Activated CD8-positive, alpha-beta memory T cell treated with anti-CD3 and anti-CD28 coated beads, Interleukin-2, amount 10 ng/mL, durations not matched to agents 7 days and 5 days (primary cell): ENCODE results near the gene TUB. TPM values are rescaled to one million over a fixed set of nuclear protein-coding genes. Genes with fewer than 3 reads are reported as not detected.

Experiments
- ATAC-seq: fragments of 150-1000 bp; cut with Tn5 transposase; one replicate; pipeline ENCODE4 v1.10.0; 2021; ENCODE audit warnings: moderate library complexity
- CTCF ChIA-PET: fragments of 350-600 bp; sonication (Branson Sonifier 250); formaldehyde crosslinking; loops from one replicate; lab custom pipeline; 2021; ENCODE audit warnings: antibody characterized with exemption; lab: Charles Lee
- DNase-seq: peaks from one replicate; pipeline ENCODE4 v3.0.0-alpha.2; 2020
- H3K27ac Mint-ChIP-seq: one replicate; pipeline ENCODE4 v1.8.0; 2021; ENCODE audit warnings: mild to moderate bottlenecking, mixed read lengths
- H3K27me3 Mint-ChIP-seq: one replicate; pipeline ENCODE4 v1.8.0; 2021; ENCODE audit warnings: mixed read lengths
- H3K36me3 Mint-ChIP-seq: one replicate; pipeline ENCODE4 v1.8.0; 2021; ENCODE audit warnings: mild to moderate bottlenecking, mixed read lengths
- H3K4me1 Mint-ChIP-seq: one replicate; pipeline ENCODE4 v1.8.0; 2021; ENCODE audit warnings: mixed read lengths
- H3K4me3 Mint-ChIP-seq: one replicate; pipeline ENCODE4 v1.8.0; 2021; ENCODE audit warnings: mild to moderate bottlenecking, moderate library complexity, mixed read lengths
- H3K9me3 Mint-ChIP-seq: one replicate; pipeline ENCODE4 v1.8.0; 2022; ENCODE audit warnings: low read depth, mixed read lengths
- total RNA-seq, 2 experiments: library from RNA; stranded (reverse); gene quantifications; one replicate each; pipeline ENCODE4 v1.2.3, GENCODE V29; 2021

Gene TUB
- total RNA-seq, 2 experiments from 2014 or later: 0.07 to 0.09 TPM

DNA sequence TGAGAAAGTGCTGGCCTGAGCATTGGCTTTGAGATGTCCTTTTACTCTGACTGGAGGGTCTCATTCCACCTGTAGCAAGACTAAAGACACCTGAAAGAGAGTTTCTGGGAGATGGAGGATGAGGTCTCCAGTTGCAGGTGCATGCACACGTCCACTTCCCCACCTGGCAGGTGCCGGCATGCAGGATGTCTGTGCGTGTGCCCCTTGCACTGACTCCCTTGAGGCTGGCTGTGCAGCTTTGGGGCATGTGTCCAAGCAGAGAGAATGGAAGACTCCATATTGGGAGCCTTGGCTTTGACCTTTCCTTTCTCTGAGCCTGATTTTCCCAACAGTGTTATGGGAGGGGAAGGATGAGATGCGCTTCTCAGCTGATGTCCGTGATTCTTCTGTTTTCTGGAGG is 44.0 kb upstream of the TUB start:
- CTCF ChIA-PET: interaction anchor here (6.8 kb wide), 1 partner anchor 57 kb away, joined by 173 read pairs; no protein-coding TSS in a partner anchor
- no peak for ATAC-seq

GRCh38 chr11:8038393-8038792 is 42.6 kb upstream of the TUB start:
- ATAC-seq: no peak

More for the DNA sequence above, 44.0 kb upstream of the TUB start:
- no peak for DNase-seq
- H3K4me3 Mint-ChIP-seq: no peak overlapping the region
- H3K27me3 Mint-ChIP-seq: no peaks in the 10 kb centered on the region
- H3K36me3 Mint-ChIP-seq: no peaks in the 10 kb centered on the region
- no peaks in the 10 kb centered on the region for H3K9me3 Mint-ChIP-seq
- peaks cover 2% of the 10 kb centered on the region for H3K4me1 Mint-ChIP-seq
- no peak overlapping the region for H3K27ac Mint-ChIP-seq

DNA sequence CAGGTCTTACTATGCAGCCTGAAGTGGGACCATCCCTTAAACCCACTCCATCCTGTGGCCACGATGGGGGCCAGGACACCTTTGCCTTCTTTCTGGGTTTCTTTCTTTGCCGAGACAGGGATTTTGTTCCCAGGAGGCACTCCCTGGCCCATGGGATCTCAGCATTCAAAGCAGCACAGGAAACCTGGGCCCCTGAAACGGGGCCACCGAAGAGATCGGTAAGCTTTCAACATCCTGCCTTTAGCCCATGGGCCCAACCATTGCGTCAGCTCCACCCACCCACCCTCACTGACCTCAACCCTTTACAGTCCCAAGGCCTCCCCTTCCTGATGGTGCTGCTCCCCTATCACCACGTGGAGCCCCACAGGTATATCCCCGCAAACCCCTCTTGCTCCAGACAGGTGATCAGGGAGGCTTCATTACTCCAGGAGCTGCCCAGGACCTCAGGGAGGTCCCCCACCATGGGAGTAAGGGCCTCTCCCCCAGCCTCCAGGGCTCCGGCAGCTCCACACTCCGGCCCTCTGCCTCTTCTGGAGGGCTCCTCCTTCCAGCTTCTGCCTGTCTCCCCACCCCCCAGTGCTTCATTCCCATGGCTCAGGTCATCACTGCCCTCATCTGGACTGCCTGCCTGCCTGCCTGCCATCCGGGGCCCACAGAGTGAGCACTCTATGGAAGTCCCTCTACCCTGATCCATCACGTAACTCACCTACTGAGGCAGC is 42.0 kb upstream of the TUB start:
- no peaks in the 10 kb centered on the region for H3K9me3 Mint-ChIP-seq
- no peaks in the 10 kb centered on the region for H3K4me1 Mint-ChIP-seq
- no peaks in the 10 kb centered on the region for H3K36me3 Mint-ChIP-seq
- CTCF ChIA-PET: no interaction called here
- ATAC-seq (no peak), DNase-seq (peak; percentile 5)
- no peak overlapping the region for H3K4me3 Mint-ChIP-seq
- H3K27ac Mint-ChIP-seq: no peak overlapping the region
- peaks cover 10% of the 10 kb centered on the region for H3K27me3 Mint-ChIP-seq

More at GRCh38 chr11:8038393-8038792, 42.6 kb upstream of the TUB start:
- Mint-ChIP-seq H3K27ac (no peak overlapping the region), H3K27me3 (peaks cover 5% of the 10 kb centered on the region), H3K9me3 (no peaks in the 10 kb centered on the region), H3K36me3 (no peaks in the 10 kb centered on the region), H3K4me1 (no peaks in the 10 kb centered on the region), H3K4me3 (no peak overlapping the region)
- DNase-seq: peak; percentile 28
- CTCF ChIA-PET: interaction anchor here (6.8 kb wide), 1 partner anchor 56 kb away, joined by 173 read pairs; no protein-coding TSS in a partner anchor

GRCh38 chr11:8039530-8040260 is 41.3 kb upstream of the TUB start:
- DNase-seq (peak; percentile 31), ATAC-seq (no peak)
- Mint-ChIP-seq H3K36me3 (no peaks in the 10 kb centered on the region), H3K27ac (no peak overlapping the region), H3K9me3 (no peaks in the 10 kb centered on the region), H3K27me3 (peaks cover 15% of the 10 kb centered on the region), H3K4me1 (no peaks in the 10 kb centered on the region), H3K4me3 (no peak overlapping the region)
- CTCF ChIA-PET: no interaction called here

DNA sequence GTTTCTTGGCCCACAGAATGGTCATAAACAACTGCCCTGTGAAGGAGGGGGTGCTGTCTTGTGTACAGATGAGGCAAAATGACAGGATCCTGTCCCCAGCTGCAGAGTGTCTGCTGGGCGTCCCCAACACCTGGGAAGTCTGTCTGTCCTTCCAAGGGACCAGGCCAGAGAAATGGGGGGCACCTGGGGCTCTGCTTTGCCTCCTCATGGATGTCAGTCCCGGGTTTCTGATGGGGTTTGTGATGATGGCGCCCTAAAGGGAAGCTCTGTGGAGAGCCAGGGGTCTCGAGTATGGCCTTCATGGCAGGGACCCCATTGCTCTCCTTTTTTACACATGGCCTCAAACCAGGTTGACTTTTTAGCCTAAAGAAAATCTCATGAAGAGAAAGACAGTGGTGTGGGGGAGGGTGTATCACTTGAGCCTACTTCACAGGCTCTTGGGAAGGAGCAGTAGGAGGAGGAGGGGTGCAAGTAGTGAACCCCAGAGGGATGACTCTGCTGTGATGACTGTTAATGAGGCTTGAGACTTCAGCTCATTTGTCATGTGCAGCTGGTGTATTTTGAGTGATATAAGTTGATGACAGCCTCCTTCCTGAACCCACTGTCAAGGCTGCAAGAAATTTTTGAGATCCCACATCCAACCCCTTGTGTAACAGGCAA is 40.6 kb upstream of the TUB start:
- H3K4me1 Mint-ChIP-seq: no peaks in the 10 kb centered on the region
- H3K27me3 Mint-ChIP-seq: peaks cover 22% of the 10 kb centered on the region
- no peaks in the 10 kb centered on the region for H3K36me3 Mint-ChIP-seq
- no peak overlapping the region for H3K4me3 Mint-ChIP-seq
- H3K9me3 Mint-ChIP-seq: no peaks in the 10 kb centered on the region
- CTCF ChIA-PET: no interaction called here
- no peak overlapping the region for H3K27ac Mint-ChIP-seq
- DNase-seq (peak; percentile 18), ATAC-seq (no peak)

- DNase-seq (peak; percentile 22), ATAC-seq (no peak)
- no peaks in the 10 kb centered on the region for H3K9me3 Mint-ChIP-seq
- H3K27me3 Mint-ChIP-seq: peaks cover 22% of the 10 kb centered on the region
- H3K36me3 Mint-ChIP-seq: no peaks in the 10 kb centered on the region
- CTCF ChIA-PET: no interaction called here
- H3K4me1 Mint-ChIP-seq: no peaks in the 10 kb centered on the region
- no peak overlapping the region for H3K4me3 Mint-ChIP-seq
- no peak overlapping the region for H3K27ac Mint-ChIP-seq
These were observed 40.1 kb upstream of the TUB start for GRCh38 chr11:8040921-8041285.

DNA sequence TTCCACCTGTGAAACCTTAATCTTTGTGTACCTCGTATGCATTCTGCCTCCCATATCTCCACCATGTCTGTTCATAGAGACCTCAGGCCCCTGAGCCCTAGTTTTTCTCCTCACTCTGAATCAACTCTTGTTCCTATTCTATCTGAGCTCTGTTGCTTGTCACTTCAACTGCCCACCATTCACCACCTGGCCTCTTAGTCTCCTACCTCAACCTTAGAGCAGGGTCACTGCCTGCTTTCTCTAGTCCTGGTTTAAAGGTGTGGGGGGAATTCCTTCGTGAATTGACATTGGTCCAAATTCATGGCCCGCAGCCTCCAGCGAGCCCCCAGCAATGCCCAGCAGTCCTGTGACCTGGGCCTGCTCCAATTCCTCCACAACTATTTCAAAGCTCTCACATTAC is 39.4 kb upstream of the TUB start:
- no peak overlapping the region for H3K4me3 Mint-ChIP-seq
- peaks cover 27% of the 10 kb centered on the region for H3K27me3 Mint-ChIP-seq
- no peaks in the 10 kb centered on the region for H3K9me3 Mint-ChIP-seq
- DNase-seq: peak; percentile 19
- H3K27ac Mint-ChIP-seq: no peak overlapping the region
- H3K36me3 Mint-ChIP-seq: no peaks in the 10 kb centered on the region
- H3K4me1 Mint-ChIP-seq: no peaks in the 10 kb centered on the region
- no peak for ATAC-seq
- CTCF ChIA-PET: interaction anchor here (1.2 kb wide), 1 partner anchor 9 kb away, joined by 3 read pairs; no protein-coding TSS in a partner anchor

- Mint-ChIP-seq H3K27ac (no peak overlapping the region), H3K9me3 (no peaks in the 10 kb centered on the region), H3K36me3 (no peaks in the 10 kb centered on the region), H3K4me3 (no peak overlapping the region), H3K27me3 (peaks cover 30% of the 10 kb centered on the region), H3K4me1 (no peaks in the 10 kb centered on the region)
- DNase-seq (no peak), ATAC-seq (no peak)
- CTCF ChIA-PET: interaction anchor here (0.8 to 2.5 kb wide), 3 partner anchors 10 to 46 kb away, joined by 3 to 9 read pairs (median 3); no protein-coding TSS in a partner anchor
These were observed 37.3 kb upstream of the TUB start for GRCh38 chr11:8043756-8044155.

- no peaks in the 10 kb centered on the region for H3K4me1 Mint-ChIP-seq
- no peak overlapping the region for H3K4me3 Mint-ChIP-seq
- H3K27ac Mint-ChIP-seq: no peak overlapping the region
- H3K27me3 Mint-ChIP-seq: peaks cover 36% of the 10 kb centered on the region
- H3K9me3 Mint-ChIP-seq: no peaks in the 10 kb centered on the region
- ATAC-seq (no peak), DNase-seq (peak; percentile 32)
- no peaks in the 10 kb centered on the region for H3K36me3 Mint-ChIP-seq
- CTCF ChIA-PET: interaction anchor here (2.5 kb wide), 1 partner anchor 12 kb away, joined by 9 read pairs; no protein-coding TSS in a partner anchor
These were observed 35.2 kb upstream of the TUB start for GRCh38 chr11:8045839-8046238.

DNA sequence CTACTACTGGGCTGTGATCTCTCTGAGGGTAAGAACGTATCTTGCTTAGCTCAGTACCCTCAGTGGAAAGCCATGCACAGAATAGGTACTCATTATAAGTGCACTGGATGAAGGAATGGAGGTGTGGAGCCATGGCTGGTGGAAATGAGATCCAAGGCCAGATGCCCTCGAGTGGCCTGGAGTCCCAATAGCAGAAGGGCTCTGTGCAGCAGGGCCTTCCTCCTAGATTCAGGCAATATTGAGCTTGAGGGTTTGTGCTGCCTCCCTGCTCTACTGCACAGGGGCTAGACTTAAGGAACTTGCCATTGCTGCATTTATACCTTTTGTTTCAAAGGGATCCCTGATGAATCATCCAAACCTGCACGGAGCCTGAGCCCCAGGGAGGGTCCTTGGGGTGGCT is 33.6 kb upstream of the TUB start:
- Mint-ChIP-seq H3K27ac (no peak overlapping the region), H3K27me3 (peaks cover 39% of the 10 kb centered on the region), H3K36me3 (no peaks in the 10 kb centered on the region), H3K4me3 (no peak overlapping the region), H3K9me3 (no peaks in the 10 kb centered on the region), H3K4me1 (no peaks in the 10 kb centered on the region)
- DNase-seq (peak; percentile 36), ATAC-seq (no peak)
- CTCF ChIA-PET: interaction anchor here (1.4 kb wide), 1 partner anchor 12 kb away, joined by 3 read pairs; no protein-coding TSS in a partner anchor

DNA sequence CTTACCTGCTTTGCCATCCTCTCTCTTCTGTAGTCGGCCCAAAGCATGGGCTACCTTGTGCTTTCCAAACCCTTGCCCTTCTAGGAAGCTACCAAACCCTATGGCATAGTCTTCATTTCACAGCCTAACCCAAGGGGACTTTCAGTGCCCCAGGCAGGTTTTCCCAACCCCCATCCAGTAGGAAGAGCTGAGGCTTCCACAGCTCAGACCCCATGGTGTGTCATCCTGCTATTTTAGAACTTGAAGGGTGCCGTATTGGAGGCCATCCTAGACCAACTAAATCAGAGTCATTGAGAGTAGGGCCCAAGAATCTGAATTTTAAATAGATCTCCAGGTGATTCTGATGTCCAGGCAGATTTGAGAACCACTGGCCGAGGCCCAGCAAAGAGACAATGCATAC is 31.9 kb upstream of the TUB start:
- DNase-seq: peak; percentile 14
- no peaks in the 10 kb centered on the region for H3K9me3 Mint-ChIP-seq
- CTCF ChIA-PET: interaction anchor here (0.8 to 1.5 kb wide), 2 partner anchors 16 to 50 kb away, joined by 3 to 8 read pairs; no protein-coding TSS in a partner anchor
- no peaks in the 10 kb centered on the region for H3K36me3 Mint-ChIP-seq
- ATAC-seq: no peak
- H3K4me3 Mint-ChIP-seq: no peak overlapping the region
- no peak overlapping the region for H3K27ac Mint-ChIP-seq
- H3K4me1 Mint-ChIP-seq: no peaks in the 10 kb centered on the region
- peaks cover 29% of the 10 kb centered on the region for H3K27me3 Mint-ChIP-seq

- Mint-ChIP-seq H3K4me1 (peaks cover 5% of the 10 kb centered on the region), H3K4me3 (no peak overlapping the region), H3K9me3 (no peaks in the 10 kb centered on the region), H3K36me3 (no peaks in the 10 kb centered on the region), H3K27me3 (peaks cover 7% of the 10 kb centered on the region), H3K27ac (no peak overlapping the region)
- peak; percentile 31 for DNase-seq
- no peak for ATAC-seq
- CTCF ChIA-PET: no interaction called here
These were observed 25.7 kb upstream of the TUB start for GRCh38 chr11:8055091-8055835.
